Measurements from ENCODE around the gene MRAS. TPM values are rescaled to one million over a fixed set of nuclear protein-coding genes. Genes with fewer than 3 reads are reported as not detected.
A peak's percentile ranks its signal among the peaks of the same experiment; 100 is the strongest.

Gene MRAS
- total RNA-seq, result 1 to 10 TPM; 2.2 to 4.5 TPM

GRCh38 chr3:138347960-138348753, at the start of gene MRAS:
Gene MRAS, plus strand, starts transcription at chr3:138348579. Its CDS starts 24,305 bp downstream, at chr3:138372884.
- H3K36me3 ChIP-seq, result no peaks in the 10 kb centered on the region
- peak; percentile 64 for DNase-seq
- H3K9me3 ChIP-seq, result no peaks in the 10 kb centered on the region
- no peaks in the 10 kb centered on the region for H3K4me1 ChIP-seq
- peak within 1 kb of the TSS; percentile 80 for H3K27ac ChIP-seq
- intact Hi-C loops (cut with DNase I), result no loop called here
- peak within 1 kb of the TSS; percentile 51 to 76 for H3K9ac ChIP-seq (ENCODE audit: low read depth in 2 of 2, low read length in 2 of 2)
- no peak for TF ChIP-seq CTCF (IDR thresholded peaks at IDR 0.05)
- H3K4me3 ChIP-seq, result peak within 1 kb of the TSS; percentile 76
- H3K27me3 ChIP-seq, result peaks cover 3% of the 10 kb centered on the region

- Histone ChIP-seq H3K36me3 (peaks cover under 1% of the 10 kb centered on the region), H3K9me3 (no peaks in the 10 kb centered on the region), H3K9ac (ENCODE audit: low read depth in 2 of 2, low read length in 2 of 2) (no peak overlapping the region), H3K4me1 (no peaks in the 10 kb centered on the region), H3K27me3 (no peaks in the 10 kb centered on the region), H3K4me3 (no peak overlapping the region), H3K27ac (no peak overlapping the region)
- no peak for DNase-seq
- no peak for TF ChIP-seq CTCF (IDR thresholded peaks at IDR 0.05)
- intact Hi-C loops (cut with DNase I), result no loop called here
Measured at GRCh38 chr3:138300647-138301046, 47.7 kb upstream of the MRAS start.

DNA sequence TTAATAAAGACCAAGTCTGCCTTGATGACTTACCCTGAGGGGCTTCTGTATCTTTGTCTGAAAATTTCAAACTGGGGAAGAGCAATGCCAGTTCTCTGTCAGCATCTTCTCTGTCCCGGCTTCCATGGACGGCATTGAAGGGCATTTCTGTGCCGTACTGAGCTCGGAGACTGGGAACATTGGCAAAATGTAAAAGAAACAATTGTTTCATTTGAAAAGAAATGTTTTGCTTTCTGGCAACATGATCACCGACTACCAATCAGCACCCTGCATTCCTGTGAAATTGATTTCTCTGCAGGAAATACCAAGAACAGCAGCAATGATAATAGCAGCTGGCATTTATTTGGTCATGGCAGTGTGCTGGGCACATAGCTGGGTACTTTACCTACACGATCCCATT, 44.9 kb upstream of the MRAS start:
- Histone ChIP-seq H3K9ac (ENCODE audit: low read depth in 2 of 2, low read length in 2 of 2) (no peak overlapping the region), H3K9me3 (no peaks in the 10 kb centered on the region), H3K27me3 (no peaks in the 10 kb centered on the region), H3K4me1 (no peaks in the 10 kb centered on the region), H3K27ac (no peak overlapping the region), H3K36me3 (no peaks in the 10 kb centered on the region), H3K4me3 (no peak overlapping the region)
- intact Hi-C loops (cut with DNase I), result no loop called here
- TF ChIP-seq CTCF (IDR thresholded peaks at IDR 0.05), result no peak
- DNase-seq, result no peak

- no peak overlapping the region for H3K27ac ChIP-seq
- intact Hi-C loops (cut with DNase I), result no loop called here
- H3K4me3 ChIP-seq, result no peak overlapping the region
- H3K27me3 ChIP-seq, result no peaks in the 10 kb centered on the region
- no peak for TF ChIP-seq CTCF (IDR thresholded peaks at IDR 0.05)
- no peaks in the 10 kb centered on the region for H3K36me3 ChIP-seq
- no peaks in the 10 kb centered on the region for H3K4me1 ChIP-seq
- H3K9ac ChIP-seq (ENCODE audit: low read depth in 2 of 2, low read length in 2 of 2), result no peak overlapping the region
- H3K9me3 ChIP-seq, result no peaks in the 10 kb centered on the region
- DNase-seq, result no peak
Measured at GRCh38 chr3:138307899-138308298, 40.5 kb upstream of the MRAS start.

DNA sequence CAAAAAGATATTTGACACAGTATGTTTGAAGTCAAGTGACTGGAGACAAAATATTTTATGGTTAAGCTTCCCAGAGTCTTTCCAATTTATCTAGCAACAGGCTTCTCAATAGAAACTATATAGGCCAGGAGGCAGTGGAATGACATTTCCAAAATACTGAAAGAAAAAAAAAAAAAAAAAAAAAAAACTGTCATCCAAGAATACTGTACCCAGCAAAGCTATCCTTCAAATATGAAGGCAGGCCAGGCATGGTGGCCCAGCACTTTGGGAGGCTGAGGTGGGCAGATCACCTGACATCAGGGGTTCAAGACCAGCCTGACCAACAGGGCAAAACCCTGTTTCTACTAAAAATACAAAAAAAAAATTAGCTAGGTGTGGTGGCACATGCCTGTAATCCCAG, 39.6 kb upstream of the MRAS start:
- H3K9ac ChIP-seq (ENCODE audit: low read depth in 2 of 2, low read length in 2 of 2), result no peak overlapping the region
- H3K36me3 ChIP-seq, result no peaks in the 10 kb centered on the region
- intact Hi-C loops (cut with DNase I), result no loop called here
- H3K4me3 ChIP-seq, result no peak overlapping the region
- DNase-seq, result no peak
- TF ChIP-seq CTCF (IDR thresholded peaks at IDR 0.05), result no peak
- H3K27me3 ChIP-seq, result no peaks in the 10 kb centered on the region
- H3K4me1 ChIP-seq, result no peaks in the 10 kb centered on the region
- H3K27ac ChIP-seq, result no peak overlapping the region
- H3K9me3 ChIP-seq, result no peaks in the 10 kb centered on the region
